ENCODE data around the gene OPRM1. TPM values are rescaled to one million over a fixed set of nuclear protein-coding genes. Genes with fewer than 3 reads are reported as not detected.

The OPRM1 gene
- total and polyA plus RNA-seq, 2 of the 8 experiments (the other 6 are each of a cell fraction or from before 2014, with no cell fraction given), result not detected

GRCh38 chr6:154157706-154158105, 118.7 kb downstream of the OPRM1 start:
- Histone ChIP-seq H2AK5ac (ENCODE audit: low read depth, low read length) (no peak overlapping the region), H2BK20ac (ENCODE audit: low read length) (no peak overlapping the region), H4K8ac (ENCODE audit: extremely low read depth, insufficient read depth, low read length) (no peak overlapping the region), H3K27me3 (replicated peaks in 1 of 4; ENCODE audit: control insufficient read depth in 3 of 4, extremely low read depth in 1 of 4, insufficient read depth in 3 of 4, low read length in 3 of 4) (no peaks in the 10 kb centered on the region), H3K79me2 (ENCODE audit: control insufficient read depth in 1 of 2, insufficient read depth in 2 of 2, low read length in 2 of 2) (no peaks in the 10 kb centered on the region), H3K4me3 (ENCODE audit: extremely low read depth in 1 of 4, insufficient read depth in 2 of 4, low read depth in 3 of 4, low read length in 4 of 4) (no peak overlapping the region), H3K14ac (ENCODE audit: insufficient read length) (no peak overlapping the region), H4K5ac (ENCODE audit: insufficient read length, low read depth, low read length) (no peak overlapping the region), H2BK5ac (ENCODE audit: low read depth, low read length) (no peak overlapping the region), H3K9me3 (ENCODE audit: insufficient read depth in 2 of 2, low read depth in 1 of 2, low read length in 1 of 2) (peaks cover 9 to 12% of the 10 kb centered on the region in 2 experiments), H3K27ac (ENCODE audit: low read depth, low read length) (no peak overlapping the region), H3K4me2 (ENCODE audit: insufficient read depth in 1 of 2, low read depth in 2 of 2, low read length in 2 of 2) (no peak overlapping the region), H3K4ac (replicated peaks; ENCODE audit: insufficient read length, low read depth, low read length) (no peak overlapping the region), H4K20me1 (replicated peaks in 1 of 2; ENCODE audit: control insufficient read depth in 1 of 2, insufficient read depth in 2 of 2, low read length in 2 of 2) (no peaks in the 10 kb centered on the region), H3K56ac (replicated peaks; ENCODE audit: insufficient read length, low read depth, low read length) (no peak overlapping the region), H3K23ac (ENCODE audit: insufficient read length) (no peak overlapping the region), H3K23me2 (ENCODE audit: low read depth, low read length) (no peaks in the 10 kb centered on the region), H3K18ac (ENCODE audit: extremely low read depth, low read length) (no peak overlapping the region), H2BK12ac (ENCODE audit: low read depth, low read length) (no peak overlapping the region), H3K9ac (replicated peaks in 1 of 4; ENCODE audit: extremely low read depth in 1 of 4, low read depth in 3 of 4, low read length in 3 of 4) (no peak overlapping the region), H2BK15ac (ENCODE audit: low read length) (no peak overlapping the region), H2AFZ (ENCODE audit: low read length) (no peak overlapping the region), H3K36me3 (ENCODE audit: control insufficient read depth in 2 of 4, insufficient read depth in 4 of 4, low read length in 3 of 4) (no peaks in the 10 kb centered on the region), H3K4me1 (replicated peaks in 1 of 4; ENCODE audit: control insufficient read depth in 3 of 4, insufficient read depth in 4 of 4, low read length in 3 of 4) (no peaks in the 10 kb centered on the region), H4K91ac (replicated peaks; ENCODE audit: insufficient read length, low read length) (no peak overlapping the region), H2BK120ac (replicated peaks; ENCODE audit: low read depth, low read length) (no peak overlapping the region), H3K79me1 (ENCODE audit: low read depth, low read length) (no peaks in the 10 kb centered on the region)
- ChIA-PET CTCF (ENCODE audit: partially characterized antibody) (interaction anchor here (0.7 to 5.2 kb wide), 12 partner anchors 8 to 518 kb away, joined by 3 to 30 read pairs (median 3); no protein-coding TSS in a partner anchor), POLR2A (ENCODE audit: partially characterized antibody) (no interaction called here)
- FAIRE-seq (no peak), DNase-seq (ENCODE audit: low read depth in 1 of 2, low spot score in 2 of 2) (no peak)
- TF ChIP-seq YY1 (IDR thresholded peaks at IDR 0.05; ENCODE audit: low read depth, low read length) (no peak), USF2 (IDR thresholded peaks at IDR 0.05; ENCODE audit: low read length) (no peak), FOSL1 (IDR thresholded peaks at IDR 0.05; ENCODE audit: insufficient read depth, low read depth, low read length) (no peak), ZNF274 (IDR thresholded peaks at IDR 0.05; ENCODE audit: borderline replicate concordance, extremely low read depth, low read length) (no peak), SIN3A (conservative IDR thresholded peaks at IDR 0.05 in 1 of 2, IDR thresholded peaks at IDR 0.05 in 1 of 2; ENCODE audit: low read depth in 1 of 2, low read length in 2 of 2) (no peak), SRF (IDR thresholded peaks at IDR 0.05; ENCODE audit: low read depth, low read length) (no peak), KDM4A (IDR thresholded peaks at IDR 0.05; ENCODE audit: low read depth, low read length, severe bottlenecking) (no peak)

Data from H1 (cell line).